Activated T-helper 1 cell treated with anti-CD3 and anti-CD28 coated beads, Interleukin-12 subunit alpha, Interleukin-12 subunit beta, Interleukin-2, Interleukin-4 antibody, amounts not matched to agents 30 ng/mL and 10 ng/mL and 1 ng/mL, durations not matched to agents 14 hours and 24 hours and 36 hours (primary cell): ENCODE results near the gene SORCS1. TPM values are rescaled to one million over a fixed set of nuclear protein-coding genes. Genes with fewer than 3 reads are reported as not detected.
"Not testable (repeated sequence)": the region's sequence is repeated elsewhere in the genome, so short reads cannot be mapped to it uniquely, and the experiment has no call there.

Source experiments
- DNase-seq: peaks from one replicate; pipeline ENCODE4 v3.0.0; 2021; ENCODE audit warnings: low spot score
- H3K27ac Mint-ChIP-seq: one replicate; pipeline ENCODE4 v1.8.0; 2021; ENCODE audit warnings: mild to moderate bottlenecking, mixed read lengths
- H3K27me3 Mint-ChIP-seq: one replicate; pipeline ENCODE4 v1.8.0; 2022; ENCODE audit warnings: mild to moderate bottlenecking, moderate library complexity, mixed read lengths; ENCODE audit not compliant: insufficient read depth
- H3K36me3 Mint-ChIP-seq: one replicate; pipeline ENCODE4 v1.8.0; 2021; ENCODE audit warnings: low read depth, mixed read lengths
- H3K4me1 Mint-ChIP-seq: one replicate; pipeline ENCODE4 v1.8.0; 2021; ENCODE audit warnings: low read depth, mixed read lengths
- H3K4me3 Mint-ChIP-seq: one replicate; pipeline ENCODE4 v1.8.0; 2021; ENCODE audit warnings: mild to moderate bottlenecking, moderate library complexity, mixed read lengths
- H3K9me3 Mint-ChIP-seq: one replicate; pipeline ENCODE4 v1.8.0; 2021; ENCODE audit warnings: mixed read lengths
- intact Hi-C: fragments of 100-400 bp; cut with micrococcal nuclease; formaldehyde crosslinking; loops from one replicate; pipeline ENCODE4 v1.15.1; 2024
- total RNA-seq: library from RNA; stranded (reverse); gene quantifications from 2 replicates; pipeline ENCODE4 v1.2.3, GENCODE V29; 2022

SORCS1 gene
- total RNA-seq, 1 donor from 2014 or later, result not detected

- H3K36me3 Mint-ChIP-seq, result no peaks in the 10 kb centered on the region
- no peaks in the 10 kb centered on the region for H3K4me1 Mint-ChIP-seq
- intact Hi-C loops, result no loop called here
- H3K27me3 Mint-ChIP-seq, result no peaks in the 10 kb centered on the region
- no peak for DNase-seq
- H3K4me3 Mint-ChIP-seq, result no peak overlapping the region
- H3K27ac Mint-ChIP-seq, result no peak overlapping the region
- no peaks in the 10 kb centered on the region for H3K9me3 Mint-ChIP-seq
Observed at GRCh38 chr10:106930751-106931150, 233.8 kb downstream of the SORCS1 start.

- H3K9me3 Mint-ChIP-seq, result no peaks in the 10 kb centered on the region
- H3K27me3 Mint-ChIP-seq, result no peaks in the 10 kb centered on the region
- no peak for DNase-seq
- no peak overlapping the region for H3K27ac Mint-ChIP-seq
- no peaks in the 10 kb centered on the region for H3K4me1 Mint-ChIP-seq
- no peaks in the 10 kb centered on the region for H3K36me3 Mint-ChIP-seq
- intact Hi-C loops, result no loop called here
- H3K4me3 Mint-ChIP-seq, result no peak overlapping the region
Observed at GRCh38 chr10:106929291-106929895, 235.1 kb downstream of the SORCS1 start.

GRCh38 chr10:106928151-106928550 lies 236.4 kb downstream of the SORCS1 start:
- H3K4me3 Mint-ChIP-seq, DNase-seq, H3K36me3 Mint-ChIP-seq, H3K9me3 Mint-ChIP-seq, H3K4me1 Mint-ChIP-seq, intact Hi-C loops, H3K27ac Mint-ChIP-seq, H3K27me3 Mint-ChIP-seq: not testable (repeated sequence)

GRCh38 chr10:106925191-106925590 lies 239.3 kb downstream of the SORCS1 start:
- Mint-ChIP-seq H3K9me3 (no peaks in the 10 kb centered on the region), H3K4me1 (no peaks in the 10 kb centered on the region), H3K4me3 (no peak overlapping the region), H3K27ac (no peak overlapping the region), H3K36me3 (no peaks in the 10 kb centered on the region), H3K27me3 (no peaks in the 10 kb centered on the region)
- no peak for DNase-seq
- intact Hi-C loops, result no loop called here

GRCh38 chr10:106920538-106920937 lies 244.0 kb downstream of the SORCS1 start:
- Mint-ChIP-seq H3K4me3 (no peak overlapping the region), H3K27ac (no peak overlapping the region), H3K9me3 (no peaks in the 10 kb centered on the region), H3K27me3 (no peaks in the 10 kb centered on the region), H3K4me1 (no peaks in the 10 kb centered on the region), H3K36me3 (no peaks in the 10 kb centered on the region)
- intact Hi-C loops, result no loop called here
- no peak for DNase-seq

- H3K27me3 Mint-ChIP-seq, result no peaks in the 10 kb centered on the region
- H3K9me3 Mint-ChIP-seq, result no peaks in the 10 kb centered on the region
- intact Hi-C loops, result no loop called here
- H3K27ac Mint-ChIP-seq, result no peak overlapping the region
- DNase-seq, result no peak
- H3K36me3 Mint-ChIP-seq, result no peaks in the 10 kb centered on the region
- H3K4me1 Mint-ChIP-seq, result no peaks in the 10 kb centered on the region
- no peak overlapping the region for H3K4me3 Mint-ChIP-seq
Observed at GRCh38 chr10:106919871-106920282, 244.6 kb downstream of the SORCS1 start.

- no peak overlapping the region for H3K27ac Mint-ChIP-seq
- no peak for DNase-seq
- no peaks in the 10 kb centered on the region for H3K9me3 Mint-ChIP-seq
- no peaks in the 10 kb centered on the region for H3K27me3 Mint-ChIP-seq
- intact Hi-C loops, result no loop called here
- H3K4me1 Mint-ChIP-seq, result no peaks in the 10 kb centered on the region
- H3K4me3 Mint-ChIP-seq, result no peak overlapping the region
- no peaks in the 10 kb centered on the region for H3K36me3 Mint-ChIP-seq
Observed at GRCh38 chr10:106917452-106918055, 247.0 kb downstream of the SORCS1 start.

- Mint-ChIP-seq H3K9me3 (no peaks in the 10 kb centered on the region), H3K4me3 (no peak overlapping the region), H3K36me3 (no peaks in the 10 kb centered on the region), H3K27me3 (no peaks in the 10 kb centered on the region), H3K4me1 (no peaks in the 10 kb centered on the region), H3K27ac (no peak overlapping the region)
- no peak for DNase-seq
- intact Hi-C loops, result no loop called here
Observed at GRCh38 chr10:106914016-106914415, 250.5 kb downstream of the SORCS1 start.

- no peaks in the 10 kb centered on the region for H3K4me1 Mint-ChIP-seq
- H3K27me3 Mint-ChIP-seq, result no peaks in the 10 kb centered on the region
- DNase-seq, result no peak
- no peaks in the 10 kb centered on the region for H3K36me3 Mint-ChIP-seq
- no peaks in the 10 kb centered on the region for H3K9me3 Mint-ChIP-seq
- intact Hi-C loops, result no loop called here
- no peak overlapping the region for H3K27ac Mint-ChIP-seq
- H3K4me3 Mint-ChIP-seq, result no peak overlapping the region
Observed at GRCh38 chr10:106913348-106913747, 251.2 kb downstream of the SORCS1 start.

- H3K27ac Mint-ChIP-seq, result no peak overlapping the region
- intact Hi-C loops, result no loop called here
- no peak overlapping the region for H3K4me3 Mint-ChIP-seq
- DNase-seq, result no peak
- H3K27me3 Mint-ChIP-seq, result no peaks in the 10 kb centered on the region
- no peaks in the 10 kb centered on the region for H3K36me3 Mint-ChIP-seq
- peaks cover 5% of the 10 kb centered on the region for H3K9me3 Mint-ChIP-seq
- no peaks in the 10 kb centered on the region for H3K4me1 Mint-ChIP-seq
Observed at GRCh38 chr10:106911096-106911495, 253.4 kb downstream of the SORCS1 start.

- intact Hi-C loops, result no loop called here
- no peak overlapping the region for H3K4me3 Mint-ChIP-seq
- no peaks in the 10 kb centered on the region for H3K4me1 Mint-ChIP-seq
- H3K27ac Mint-ChIP-seq, result no peak overlapping the region
- no peak for DNase-seq
- no peaks in the 10 kb centered on the region for H3K36me3 Mint-ChIP-seq
- H3K9me3 Mint-ChIP-seq, result peaks cover 5% of the 10 kb centered on the region
- H3K27me3 Mint-ChIP-seq, result no peaks in the 10 kb centered on the region
Observed at GRCh38 chr10:106910666-106911065, 253.8 kb downstream of the SORCS1 start.

GRCh38 chr10:106908225-106908624 lies 256.3 kb downstream of the SORCS1 start:
- Mint-ChIP-seq H3K36me3 (no peaks in the 10 kb centered on the region), H3K9me3 (peaks cover 5% of the 10 kb centered on the region), H3K4me3 (no peak overlapping the region), H3K4me1 (no peaks in the 10 kb centered on the region), H3K27me3 (no peaks in the 10 kb centered on the region), H3K27ac (no peak overlapping the region)
- no peak for DNase-seq
- intact Hi-C loops, result no loop called here

- Mint-ChIP-seq H3K9me3 (peaks cover 5% of the 10 kb centered on the region), H3K27me3 (no peaks in the 10 kb centered on the region), H3K27ac (no peak overlapping the region), H3K36me3 (no peaks in the 10 kb centered on the region), H3K4me1 (no peaks in the 10 kb centered on the region), H3K4me3 (no peak overlapping the region)
- DNase-seq, result no peak
- intact Hi-C loops, result no loop called here
Observed at GRCh38 chr10:106904209-106904608, 260.3 kb downstream of the SORCS1 start.

- intact Hi-C loops, result no loop called here
- H3K27me3 Mint-ChIP-seq, result no peaks in the 10 kb centered on the region
- no peak overlapping the region for H3K4me3 Mint-ChIP-seq
- H3K9me3 Mint-ChIP-seq, result peaks cover 5% of the 10 kb centered on the region
- H3K27ac Mint-ChIP-seq, result no peak overlapping the region
- no peak for DNase-seq
- H3K36me3 Mint-ChIP-seq, result no peaks in the 10 kb centered on the region
- H3K4me1 Mint-ChIP-seq, result no peaks in the 10 kb centered on the region
Observed at GRCh38 chr10:106903180-106903579, 261.3 kb downstream of the SORCS1 start.
